MG63 (cell line): ENCODE data around the gene HRH3. TPM values are rescaled to one million over a fixed set of nuclear protein-coding genes. Genes with fewer than 3 reads are reported as not detected.

Experiments
- DNase-seq: peaks from one replicate; pipeline ENCODE4 v3.0.0-alpha.2; 2020
- H3K27me3 ChIP-seq: fragments of 250-450 bp; sonication (Bioruptor Pico); 2 replicates; pipeline ENCODE4 v1.5.1; 2020; ENCODE audit warnings: mild to moderate bottlenecking, moderate library complexity
- H3K36me3 ChIP-seq: fragments of 250-450 bp; sonication (Bioruptor Pico); 2 replicates; pipeline ENCODE4 v1.5.1; 2020; ENCODE audit warnings: mild to moderate bottlenecking, moderate library complexity
- H3K4me3 ChIP-seq: fragments of 250-450 bp; sonication (Bioruptor Pico); 2 replicates; pipeline ENCODE4 v1.5.1; 2020; ENCODE audit warnings: mild to moderate bottlenecking, moderate library complexity
- H3K9me3 ChIP-seq: fragments of 250-450 bp; sonication (Bioruptor Pico); 2 replicates; pipeline ENCODE4 v1.5.1; 2020; ENCODE audit warnings: mild to moderate bottlenecking, moderate library complexity
- total RNA-seq: library from RNA; depleted of rRNA; stranded (reverse); fragments of >200 nt; shearing (Covaris generic); gene quantifications from 2 replicates; pipeline ENCODE4 v1.2.3, GENCODE V29; 2014; ENCODE audit warnings: low replicate concordance; rRNA removed

HRH3 gene
- total RNA-seq, 1 experiment from 2014 or later: not detected

GRCh38 chr20:62165762-62166399 lies 54.2 kb downstream of the HRH3 start:
- Histone ChIP-seq H3K9me3 (no peaks in the 10 kb centered on the region), H3K36me3 (peaks cover 50% of the 10 kb centered on the region), H3K27me3 (no peaks in the 10 kb centered on the region), H3K4me3 (no peak overlapping the region)
- no peak for DNase-seq

Other genes with a start within 250 kb of the HRH3 start
- gene TAF4, start 154.4 kb downstream of the HRH3 start, total RNA-seq: 3.6 and 5.7 TPM in 2 replicates
- 59.2 and 81.7 TPM in 2 replicates for gene LSM14B, start 97.8 kb downstream of the HRH3 start, total RNA-seq
- gene PSMA7, start 76.9 kb downstream of the HRH3 start, total RNA-seq: 1,085 and 1,523 TPM in 2 replicates
- 5.8 and 7.5 TPM in 2 replicates for gene SS18L1, start 76.5 kb downstream of the HRH3 start, total RNA-seq
- gene MTG2, start 37.2 kb downstream of the HRH3 start, total RNA-seq: 87.3 and 102 TPM in 2 replicates
- 18.4 TPM in 2 replicates for gene OSBPL2, start 18.2 kb upstream of the HRH3 start, total RNA-seq
- 264 and 328 TPM in 2 replicates for gene ADRM1, start 82.7 kb upstream of the HRH3 start, total RNA-seq
- gene LAMA5, start 147.0 kb upstream of the HRH3 start, total RNA-seq: 12.8 and 22.2 TPM in 2 replicates
- 2,164 and 3,269 TPM in 2 replicates for gene RPS21, start 166.8 kb upstream of the HRH3 start, total RNA-seq
- 1.3 and 6.0 TPM in 2 replicates for gene CABLES2, start 187.0 kb upstream of the HRH3 start, total RNA-seq
- not detected in 2 replicates for gene RBBP8NL, start 207.3 kb upstream of the HRH3 start, total RNA-seq